Aorta (tissue), 5 donors: Measurements from ENCODE around the gene PSME4. TPM values are rescaled to one million over a fixed set of nuclear protein-coding genes. Genes with fewer than 3 reads are reported as not detected.

Experiments used
- ATAC-seq: fragments of 200-7000 bp; cut with Tn5 transposase; one replicate; pipeline ENCODE4 v1.9.1; 2022; ENCODE audit warnings: moderate library complexity; ENCODE audit not compliant: low FRiP score
- DNase-seq, 2 donors: peaks; one replicate each; pipeline ENCODE4 v3.0.0-alpha.2; 2020
- H3K27ac ChIP-seq, 2 donors: one replicate each; pipeline ENCODE4 v1.5.1; 2013; ENCODE audit warnings: low read length in 2 of 2, mild to moderate bottlenecking in 2 of 2, moderate library complexity in 2 of 2, control low read depth in 1 of 2, inconsistent platforms in 1 of 2, low read depth in 1 of 2
- H3K27me3 ChIP-seq, 2 donors: one replicate each; pipeline ENCODE4 v1.6.1; 2013; ENCODE audit warnings: control low read depth in 1 of 2, low read length in 1 of 2, mild to moderate bottlenecking in 1 of 2, moderate library complexity in 1 of 2; ENCODE audit not compliant: insufficient read depth in 2 of 2, control insufficient read depth in 1 of 2
- H3K36me3 ChIP-seq, 2 donors: one replicate each; pipeline ENCODE4 v1.6.1; 2013; ENCODE audit warnings: control low read depth in 1 of 2, low read length in 1 of 2, mild to moderate bottlenecking in 1 of 2; ENCODE audit not compliant: insufficient read depth in 2 of 2, control insufficient read depth in 1 of 2
- H3K4me1 ChIP-seq, 2 donors: one replicate each; pipeline ENCODE4 v1.6.1; 2013; ENCODE audit warnings: low read length in 2 of 2, control low read depth in 1 of 2, mild to moderate bottlenecking in 1 of 2, moderate library complexity in 1 of 2; ENCODE audit not compliant: insufficient read depth in 2 of 2, control insufficient read depth in 1 of 2
- H3K4me3 ChIP-seq, 2 donors: one replicate each; pipeline ENCODE4 v1.5.1; 2013; ENCODE audit warnings: low read length in 2 of 2, control low read depth in 1 of 2, mild to moderate bottlenecking in 1 of 2
- H3K9me3 ChIP-seq: one replicate; pipeline ENCODE4 v1.6.1; 2013; ENCODE audit warnings: mild to moderate bottlenecking, low read length; ENCODE audit not compliant: control insufficient read depth
- WGBS, 2 donors: extraction: QIAGEN DNeasy Blood & Tissue Kit; methylation state at CpG; one replicate each; pipeline ENCODE4 v1.1.7; 2013; 5-methylcytosine and 5-hydroxymethylcytosine counted together
- intact Hi-C, 2 donors: fragments of 100-400 bp; cut with DNase I; formaldehyde crosslinking; loops; one replicate each; pipeline versions ENCODE4 v1.14.2 to v1.15.0; 2022
- polyA plus RNA-seq, 2 donors: library from polyadenylated mRNA; stranded (reverse); fragments of 200-250 nt; gene quantifications; one replicate each; pipeline ENCODE4 v1.2.3, GENCODE V29; 2013
- total RNA-seq, 2 donors: library from RNA; stranded (reverse); fragmentation: NEBNext Ultra II Directional; extraction: Animal tissue kit (Norgen Biotek cat#: 25700); gene quantifications; one replicate each; pipeline ENCODE4 v1.2.1, GENCODE V29; 2021
- donor health status: healthy with polysubstance abuse.
- donor health status: Bipolar disorder and iron deficiency.
- donor health status: DM: no; HTN: no; CAD: no.
- donor health status: DM: no; HTN: no; CAD: no.
- donor health status: DM: yes; HTN: yes; CAD: no.

PSME4 gene
- total and polyA plus RNA-seq, 4 donors = 10.5 to 51.8 (median 36.8) TPM

DNA sequence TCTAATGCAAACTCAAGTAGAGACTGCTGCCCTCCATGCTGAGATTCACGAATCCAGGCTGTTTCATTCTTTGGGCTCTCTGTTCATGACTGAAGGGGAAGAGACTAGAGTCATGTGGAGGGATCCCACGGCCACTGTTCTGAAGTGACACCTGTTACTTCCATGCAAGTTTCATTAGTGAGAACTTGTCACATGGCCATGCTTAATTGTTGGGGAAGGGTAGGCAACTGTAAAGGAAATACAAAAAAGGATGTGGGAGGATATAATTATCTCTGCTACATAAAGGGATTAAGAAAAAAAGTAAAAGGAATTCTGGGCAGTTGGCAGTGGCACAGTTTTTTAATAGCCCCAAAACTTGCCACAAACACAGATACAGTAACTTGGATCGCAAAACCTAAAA, 28.0 kb upstream of the PSME4 start:
- 88 to 91% methylated on average over 3 of the region's 3 CpGs for WGBS, 2 donors

DNA sequence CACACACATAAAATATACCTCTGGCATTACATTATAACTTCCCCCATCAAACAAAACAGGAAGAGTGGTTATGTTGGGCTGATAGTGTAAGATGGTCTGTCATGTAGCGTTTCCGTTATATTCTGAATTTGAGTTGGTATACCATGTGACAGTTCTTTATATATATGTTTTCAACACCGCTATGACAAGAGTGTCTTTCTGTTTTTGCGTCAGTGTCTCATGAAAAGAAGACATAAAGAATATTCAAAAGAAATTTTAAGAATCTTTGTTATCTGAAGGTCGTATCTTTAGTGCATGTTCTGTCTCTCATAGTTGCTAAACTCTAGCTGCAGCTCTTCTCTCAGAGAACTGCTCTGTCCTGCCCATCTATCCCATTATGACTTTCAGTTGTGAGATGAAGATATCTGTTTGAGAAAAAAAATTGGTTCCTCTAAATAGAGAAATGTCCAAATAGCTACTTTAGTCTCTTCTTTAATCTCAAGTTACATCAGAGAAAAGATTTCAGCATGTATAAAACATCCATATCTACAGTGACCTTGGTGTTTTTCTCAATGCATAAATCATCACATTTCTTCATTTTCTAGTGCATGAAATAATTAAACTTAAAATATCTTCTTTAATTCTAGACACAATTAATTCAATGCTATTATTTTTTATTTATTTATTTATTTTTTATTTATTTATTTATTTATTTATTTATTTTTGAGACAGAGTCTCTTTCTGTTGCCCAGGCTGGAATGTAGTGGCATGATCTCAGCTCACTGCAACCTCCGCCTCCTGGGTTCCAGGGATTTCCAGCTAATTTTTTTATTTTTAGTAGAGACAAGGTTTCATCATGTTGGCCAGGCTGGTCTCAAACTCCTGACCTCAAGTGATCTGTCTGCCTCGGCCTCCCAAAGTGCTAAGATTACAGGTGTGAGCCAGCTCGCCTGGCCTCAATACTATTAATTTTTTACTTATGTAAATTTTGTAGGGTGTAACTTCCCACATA, 24.3 kb upstream of the PSME4 start:
- H3K4me1 ChIP-seq = no peaks in the 10 kb centered on the region
- intact Hi-C loops = no loop called here

More for the DNA sequence above, 28.0 kb upstream of the PSME4 start:
- Histone ChIP-seq H3K4me1 (no peaks in the 10 kb centered on the region), H3K9me3 (no peaks in the 10 kb centered on the region), H3K4me3 (no peak overlapping the region), H3K36me3 (no peaks in the 10 kb centered on the region), H3K27ac (no peak overlapping the region), H3K27me3 (no peaks in the 10 kb centered on the region)
- ATAC-seq = no peak
- intact Hi-C loops = no loop called here
- DNase-seq = no peak

DNA sequence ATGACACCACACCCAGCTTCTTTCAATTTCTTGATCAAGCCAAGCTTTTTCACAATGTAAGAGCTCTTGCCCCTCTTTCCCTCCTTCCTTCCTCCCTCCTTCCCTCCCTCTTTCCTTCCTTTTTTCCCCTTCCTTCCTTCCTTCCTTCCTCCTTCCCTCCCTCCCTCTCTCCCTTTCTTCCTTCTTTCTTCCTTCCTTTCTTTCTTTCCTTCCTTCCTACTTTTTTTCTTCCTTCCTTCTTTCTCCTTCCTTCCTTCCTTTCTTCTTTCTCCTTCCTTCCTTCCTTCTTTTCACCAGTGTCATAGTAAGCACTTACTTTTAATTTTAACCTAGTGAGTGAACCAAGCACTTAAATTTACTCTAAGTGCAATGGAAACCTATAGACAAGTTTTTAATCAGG, 21.2 kb upstream of the PSME4 start:
- Histone ChIP-seq H3K27me3 (no peaks in the 10 kb centered on the region), H3K27ac (no peak overlapping the region), H3K9me3 (no peaks in the 10 kb centered on the region), H3K4me1 (no peaks in the 10 kb centered on the region), H3K4me3 (no peak overlapping the region), H3K36me3 (no peaks in the 10 kb centered on the region)
- ATAC-seq = no peak
- no peak for DNase-seq
- intact Hi-C loops = no loop called here

More for the DNA sequence above, 24.3 kb upstream of the PSME4 start:
- no peak for DNase-seq
- no peaks in the 10 kb centered on the region for H3K9me3 ChIP-seq
- H3K36me3 ChIP-seq = no peaks in the 10 kb centered on the region
- H3K4me3 ChIP-seq = no peak overlapping the region
- H3K27me3 ChIP-seq = no peaks in the 10 kb centered on the region
- no peak overlapping the region for H3K27ac ChIP-seq
- WGBS, 2 donors = 92 to 93% methylated on average over 8 of the region's 8 CpGs
- no peak for ATAC-seq

DNA sequence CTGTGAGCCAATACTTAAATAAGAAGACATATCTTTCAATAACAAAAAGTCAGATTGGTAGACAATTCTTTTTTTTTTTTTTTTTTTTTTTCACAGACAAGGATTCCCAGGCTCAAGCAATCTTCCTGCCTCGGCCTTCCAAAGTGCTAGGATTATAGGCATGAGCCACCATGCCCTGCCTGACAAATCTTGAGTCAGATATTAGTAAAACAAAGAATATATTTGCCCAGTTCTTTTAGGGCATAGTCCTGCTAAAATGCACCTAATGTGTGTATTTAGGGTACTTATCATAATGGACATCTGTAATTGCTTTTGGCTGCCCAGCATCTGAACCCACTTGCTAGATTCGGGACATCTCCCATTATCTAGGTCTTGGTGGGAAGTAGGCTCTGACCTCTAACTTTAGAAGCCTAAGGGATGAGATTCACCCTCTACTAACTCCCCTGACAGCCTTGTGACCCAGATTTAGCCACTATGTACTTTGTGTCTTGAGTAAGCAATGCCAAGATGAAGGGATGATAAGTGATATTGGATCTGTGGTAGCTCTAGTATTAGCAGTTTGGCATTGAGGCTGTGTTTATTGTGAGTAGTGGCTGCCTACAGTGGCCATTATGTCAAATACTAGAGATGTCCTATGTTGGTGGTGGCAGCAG, 18.5 kb upstream of the PSME4 start:
- Histone ChIP-seq H3K4me3 (no peak overlapping the region), H3K4me1 (no peaks in the 10 kb centered on the region), H3K36me3 (no peaks in the 10 kb centered on the region), H3K27ac (no peak overlapping the region), H3K9me3 (no peaks in the 10 kb centered on the region), H3K27me3 (no peaks in the 10 kb centered on the region)
- DNase-seq (no peak), ATAC-seq (no peak)
- WGBS, 2 donors = 95 to 96% methylated on average over 2 of the region's 2 CpGs
- intact Hi-C loops = no loop called here

DNA sequence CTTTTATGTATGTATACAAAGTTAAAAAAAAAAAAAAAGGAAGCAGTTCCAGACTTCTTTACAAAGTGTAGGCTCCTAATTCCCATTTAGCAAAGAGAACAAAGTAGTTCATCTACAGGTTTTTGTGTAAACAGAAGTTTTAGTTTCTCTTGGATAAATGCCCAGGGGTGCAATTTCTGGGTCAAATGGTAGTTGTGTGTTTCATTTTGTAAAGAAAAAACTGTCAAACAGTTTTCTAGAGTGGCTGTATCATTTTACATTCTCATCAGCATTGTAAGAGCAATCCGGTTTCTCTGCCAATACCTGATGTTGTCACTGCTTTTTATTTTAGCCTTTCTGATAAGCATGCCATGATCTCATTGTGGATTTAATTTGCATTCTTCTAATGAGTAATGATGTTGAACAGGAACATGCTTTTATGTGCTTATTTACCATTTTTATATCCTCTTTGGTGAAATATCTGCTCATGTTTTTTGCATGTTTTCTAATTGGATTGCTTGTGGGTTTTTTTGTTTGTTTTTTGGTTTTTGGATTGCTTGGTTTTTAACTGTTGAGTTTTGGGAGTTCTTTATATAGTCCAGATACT, 16.6 kb upstream of the PSME4 start:
- H3K36me3 ChIP-seq = peaks cover 0 to 2% of the 10 kb centered on the region in 2 donors
- ATAC-seq (no peak), DNase-seq (no peak)
- no peak overlapping the region for H3K27ac ChIP-seq
- no peaks in the 10 kb centered on the region for H3K27me3 ChIP-seq
- no peaks in the 10 kb centered on the region for H3K4me1 ChIP-seq
- intact Hi-C loops = no loop called here
- no peaks in the 10 kb centered on the region for H3K9me3 ChIP-seq
- WGBS, 2 donors = 0 to 6% methylated on average over 1 of the region's 1 CpG
- no peak overlapping the region for H3K4me3 ChIP-seq

DNA sequence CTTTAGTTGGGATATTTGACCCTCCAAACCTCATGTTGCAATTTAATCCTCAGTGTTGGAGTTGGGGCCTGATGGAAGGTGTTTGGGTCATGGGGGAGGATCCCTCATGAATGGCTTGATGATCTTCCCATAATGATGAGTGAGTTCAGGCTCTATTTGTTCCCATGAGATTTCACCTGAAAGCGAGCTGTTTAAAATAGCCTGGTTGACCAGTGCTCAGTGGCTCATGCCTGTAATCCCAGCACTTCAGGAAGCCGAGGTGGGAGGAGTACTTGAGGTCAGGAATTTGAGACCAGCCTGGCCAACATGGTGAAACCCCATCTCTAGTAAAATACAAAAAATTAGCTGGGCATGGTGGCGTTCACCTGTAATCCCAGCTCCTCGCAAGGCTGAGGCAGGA, 14.9 kb upstream of the PSME4 start:
- ATAC-seq = no peak

DNA sequence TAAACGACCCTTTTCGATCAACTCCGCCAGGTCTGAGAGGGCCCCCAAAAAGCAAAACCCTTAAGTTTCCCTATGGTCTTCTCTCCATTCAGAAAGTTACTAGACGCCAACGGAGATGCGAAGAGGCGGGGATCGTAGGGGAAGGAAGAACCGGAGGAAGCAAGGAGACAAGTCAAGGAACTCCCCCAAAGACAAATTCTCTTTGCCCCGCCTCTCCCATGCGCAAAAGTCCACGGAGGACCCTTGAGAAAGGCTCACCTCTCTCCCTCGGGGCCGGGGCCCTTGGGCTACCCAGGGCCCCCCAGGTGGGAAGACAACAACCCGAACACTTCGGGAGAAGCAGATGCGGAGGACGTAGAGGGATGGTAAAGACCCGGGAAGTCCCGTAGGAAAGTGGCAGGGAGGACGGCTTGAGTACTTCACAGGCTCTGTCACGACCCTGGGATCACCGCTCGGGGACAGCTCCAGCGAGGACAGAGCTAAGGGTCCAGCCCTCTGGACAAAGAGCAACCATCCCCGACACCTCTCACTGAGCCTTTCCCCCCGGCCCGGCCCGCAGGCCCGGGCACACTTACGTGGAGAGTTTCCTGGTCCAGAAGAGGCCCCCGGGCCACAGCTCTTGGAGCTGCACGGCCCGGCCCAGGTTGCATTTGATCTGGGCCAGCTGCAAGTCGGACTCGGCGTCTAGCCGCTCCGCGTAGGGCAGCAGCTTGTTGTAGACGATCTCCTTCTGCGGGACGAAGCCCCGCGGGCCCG, 647 bp downstream of the PSME4 start:
- 0% methylated on average over 46 of the region's 46 CpGs for WGBS, 2 donors
- H3K36me3 ChIP-seq = no peaks in the 10 kb centered on the region
- peaks cover 0 to 5% of the 10 kb centered on the region in 2 donors for H3K4me1 ChIP-seq
- H3K27ac ChIP-seq = peak overlapping the region; percentile 66 to 70
- intact Hi-C loops = loop anchor here in 1 of 2 donors (5.0 kb wide), 1 partner anchor 82 kb away; no protein-coding TSS in a partner anchor
- ATAC-seq = peak; percentile 71
- no peaks in the 10 kb centered on the region for H3K27me3 ChIP-seq
- no peaks in the 10 kb centered on the region for H3K9me3 ChIP-seq
- peak overlapping the region; percentile 73 to 77 for H3K4me3 ChIP-seq
- DNase-seq = peak; percentile 63 to 76

More for the DNA sequence above, 14.9 kb upstream of the PSME4 start:
- 94 to 95% methylated on average over 4 of the region's 4 CpGs for whole genome bisulfite sequencing, 2 donors
- intact Hi-C loops = no loop called here
- DNase-seq = no peak
- Histone ChIP-seq H3K4me1 (no peaks in the 10 kb centered on the region), H3K27me3 (no peaks in the 10 kb centered on the region), H3K9me3 (no peaks in the 10 kb centered on the region), H3K27ac (no peak overlapping the region), H3K36me3 (peaks cover 0 to 2% of the 10 kb centered on the region in 2 donors), H3K4me3 (no peak overlapping the region)

DNA sequence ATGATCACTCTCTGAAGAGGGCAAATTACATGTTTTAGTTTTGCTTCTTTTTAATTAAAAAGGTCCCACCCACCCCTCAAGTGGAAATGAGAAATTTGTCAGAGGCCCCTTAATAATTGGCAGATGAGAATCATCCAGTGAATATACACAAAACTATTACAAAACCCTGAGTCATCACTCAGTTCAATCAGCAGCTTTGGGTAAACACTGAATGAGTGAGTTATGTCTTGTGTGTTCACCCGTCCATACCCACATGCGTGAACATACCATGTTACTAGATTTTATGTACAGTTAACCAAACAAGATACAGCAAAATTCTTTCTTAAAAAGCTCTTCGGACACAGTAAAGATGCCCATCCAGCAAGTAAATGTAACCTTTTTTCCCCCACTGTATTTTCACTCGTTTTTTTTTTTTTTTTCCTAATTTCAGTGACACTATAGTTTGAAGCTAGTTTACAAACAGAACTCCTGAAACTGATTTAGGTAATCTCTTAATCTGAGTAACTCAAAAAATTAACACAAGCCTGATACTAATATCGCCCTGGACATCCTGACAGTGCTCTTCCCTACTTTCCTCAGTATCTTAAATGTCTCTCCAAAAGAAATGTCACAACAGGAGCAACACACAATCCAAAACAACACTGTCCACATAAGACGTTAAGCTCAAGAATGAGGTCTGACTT, 1.4 kb downstream of the PSME4 start:
- Histone ChIP-seq H3K9me3 (no peaks in the 10 kb centered on the region), H3K4me3 (peak overlapping the region; percentile 73 to 77), H3K36me3 (no peaks in the 10 kb centered on the region), H3K27me3 (no peaks in the 10 kb centered on the region), H3K27ac (peak overlapping the region; percentile 9 to 66), H3K4me1 (peaks cover 0 to 5% of the 10 kb centered on the region in 2 donors)
- intact Hi-C loops = no loop called here
- DNase-seq = no peak
- WGBS, 2 donors = 0 to 2% methylated on average over 6 of the region's 6 CpGs
- ATAC-seq = no peak
